CD14-positive monocyte (primary cell): ENCODE data around the gene FAM222B. TPM values are rescaled to one million over a fixed set of nuclear protein-coding genes. Genes with fewer than 3 reads are reported as not detected.
"Not testable (repeated sequence)": the region's sequence is repeated elsewhere in the genome, so short reads cannot be mapped to it uniquely, and the experiment has no call there.

ENCODE experiments used
- DNase-seq, 3 donors: peaks; one replicate each; pipeline ENCODE4 v3.0.0-alpha.2; 2011 to 2022
- H2AFZ ChIP-seq: 2 replicates; pipeline ENCODE4 v1.6.0; 2012; ENCODE audit warnings: mild to moderate bottlenecking, low read depth, low read length, inconsistent platforms; ENCODE audit not compliant: insufficient read depth, poor library complexity, severe bottlenecking
- H3K27ac ChIP-seq, 2 donors: 1 replicate in 1 of 2; 2 replicates in 1 of 2; pipeline ENCODE4 v1.5.1; 2012 to 2013; ENCODE audit warnings: low read length in 2 of 2, control low read depth in 1 of 2, inconsistent platforms in 1 of 2, low read depth in 1 of 2, mild to moderate bottlenecking in 1 of 2
- H3K27me3 ChIP-seq, 2 donors: one replicate each; pipeline versions ENCODE4 v1.6.0 to v1.6.1; 2011 to 2013; ENCODE audit warnings: low read length in 2 of 2; ENCODE audit not compliant: control insufficient read depth in 2 of 2, insufficient read depth in 2 of 2
- H3K36me3 ChIP-seq, 2 donors: replicated peaks in 1 of 2; 1 replicate in 1 of 2; 2 replicates in 1 of 2; pipeline versions ENCODE4 v1.5.1 to v1.6.1; 2012 to 2013; ENCODE audit warnings: low read length in 2 of 2, control low read depth in 1 of 2, inconsistent platforms in 1 of 2, mild to moderate bottlenecking in 1 of 2; ENCODE audit not compliant: insufficient read depth in 2 of 2, control insufficient read depth in 1 of 2
- H3K4me1 ChIP-seq, 2 donors: 1 replicate in 1 of 2; 2 replicates in 1 of 2; pipeline versions ENCODE4 v1.5.1 to v1.6.1; 2012 to 2013; ENCODE audit warnings: low read length in 2 of 2, control low read depth in 1 of 2, inconsistent platforms in 1 of 2, mild to moderate bottlenecking in 1 of 2, moderate library complexity in 1 of 2; ENCODE audit not compliant: insufficient read depth in 2 of 2, control insufficient read depth in 1 of 2
- H3K4me2 ChIP-seq: replicated peaks from 2 replicates; pipeline ENCODE3; 2012; ENCODE audit warnings: low read length, moderate library complexity, mild to moderate bottlenecking; ENCODE audit not compliant: poor library complexity, severe bottlenecking; ENCODE audit errors: extremely low read depth
- H3K4me3 ChIP-seq, 3 experiments: fragments of 200-600 bp in 1 of 3; sonication (generic) in 1 of 3; replicated peaks in 1 of 3; 1 replicate in 2 of 3; 2 replicates in 1 of 3; pipeline ENCODE4 v1.5.1; 2011 to 2013; ENCODE audit warnings: low read length in 3 of 3, mild to moderate bottlenecking in 3 of 3, control low read depth in 2 of 3, low read depth in 2 of 3, inconsistent platforms in 1 of 3, moderate library complexity in 1 of 3
- H3K79me2 ChIP-seq: 2 replicates; pipeline ENCODE4 v1.6.0; 2012; ENCODE audit warnings: mild to moderate bottlenecking, control low read depth, inconsistent platforms, low read length, moderate library complexity; ENCODE audit not compliant: insufficient read depth
- H3K9ac ChIP-seq: 2 replicates; pipeline ENCODE4 v1.6.0; 2017; ENCODE audit warnings: low read length, mild to moderate bottlenecking; ENCODE audit not compliant: insufficient read depth, poor library complexity, severe bottlenecking
- H3K9me3 ChIP-seq, 2 donors: replicated peaks in 1 of 2; 1 replicate in 1 of 2; 2 replicates in 1 of 2; pipeline versions ENCODE4 v1.5.1 to v1.6.1; 2012 to 2013; ENCODE audit warnings: low read length in 2 of 2, control low read depth in 1 of 2; ENCODE audit not compliant: control insufficient read depth in 1 of 2, insufficient read depth in 1 of 2
- H4K20me1 ChIP-seq: 2 replicates; pipeline ENCODE4 v1.6.0; 2012; ENCODE audit warnings: mild to moderate bottlenecking, low read length, control low read depth, moderate library complexity; ENCODE audit not compliant: insufficient read depth
- H3K27ac Mint-ChIP-seq, 7 donors: one replicate each; pipeline ENCODE4 v1.8.0; 2020; ENCODE audit warnings: mild to moderate bottlenecking in 7 of 7, mixed read lengths in 7 of 7, moderate library complexity in 6 of 7, inconsistent platforms in 2 of 7
- H3K27me3 Mint-ChIP-seq, 3 donors: one replicate each; pipeline ENCODE4 v1.8.0; 2021 to 2022; ENCODE audit warnings: low read depth in 3 of 3, mild to moderate bottlenecking in 3 of 3, mixed read lengths in 3 of 3, moderate library complexity in 3 of 3, inconsistent platforms in 1 of 3
- H3K36me3 Mint-ChIP-seq, 2 donors: one replicate each; pipeline ENCODE4 v1.8.0; 2020; ENCODE audit warnings: mixed read lengths in 2 of 2, inconsistent platforms in 1 of 2, mild to moderate bottlenecking in 1 of 2
- H3K4me1 Mint-ChIP-seq: one replicate; pipeline ENCODE4 v1.8.0; 2020; ENCODE audit warnings: mild to moderate bottlenecking, mixed read lengths
- H3K4me3 Mint-ChIP-seq, 2 donors: one replicate each; pipeline ENCODE4 v1.8.0; 2020; ENCODE audit warnings: mild to moderate bottlenecking in 2 of 2, mixed read lengths in 2 of 2, moderate library complexity in 1 of 2
- H3K9me3 Mint-ChIP-seq, 7 donors: one replicate each; pipeline ENCODE4 v1.8.0; 2020 to 2022; ENCODE audit warnings: mixed read lengths in 7 of 7, mild to moderate bottlenecking in 6 of 7, moderate library complexity in 6 of 7, inconsistent platforms in 2 of 7
- WGBS: methylation state at CpG from one replicate; pipeline ENCODE4 v1.1.5; 2013; ENCODE audit warnings: missing lambda C conversion rate; ENCODE audit not compliant: insufficient coverage; 5-methylcytosine and 5-hydroxymethylcytosine counted together
- intact Hi-C, 2 donors: fragments of 100-400 bp; cut with micrococcal nuclease; formaldehyde crosslinking; loops; one replicate each; pipeline versions ENCODE4 v1.15.0 to v1.15.1; 2023
- polyA plus RNA-seq, 3 donors: library from polyadenylated mRNA; depleted of rRNA in 1 of 3; unstranded in 2 of 3; stranded (reverse) in 1 of 3; fragments of 300-500 nt in 2 of 3; fragments of >200 nt in 1 of 3; fragmentation: Illumina TruSeq in 2 of 3; gene quantifications; 1 replicate in 2 of 3; 2 replicates in 1 of 3; pipeline ENCODE4 v1.2.3, GENCODE V29; 2012 to 2021
- TF ChIP-seq, protein P1 (sequence below): fragments of 200-600 bp; IDR thresholded peaks from one replicate; pipeline ENCODE4 v1.8.0; 2022; ENCODE audit warnings: antibody characterized with exemption, mild to moderate bottlenecking

FAM222B gene
- polyA plus RNA-seq, 3 donors, result 1.5 to 8.6 (median 1.9) TPM

- H3K9me3 Mint-ChIP-seq, H3K27me3 ChIP-seq, H3K27ac ChIP-seq, H3K4me1 ChIP-seq, H3K36me3 Mint-ChIP-seq, H4K20me1 ChIP-seq, H3K36me3 ChIP-seq, H2AFZ ChIP-seq, H3K4me1 Mint-ChIP-seq, H3K9ac ChIP-seq, H3K4me3 Mint-ChIP-seq, H3K4me2 ChIP-seq, H3K9me3 ChIP-seq, H3K4me3 ChIP-seq, intact Hi-C loops, H3K27me3 Mint-ChIP-seq, H3K79me2 ChIP-seq: not testable (repeated sequence)
- DNase-seq, result peak; percentile 23 to 45 (median 44)
- WGBS, result 90% methylated on average over 2 of the region's 15 CpGs
- H3K27ac Mint-ChIP-seq, result peak overlapping the region in 1 of 7 donors; percentile 57
- TF ChIP-seq, protein P1, sequence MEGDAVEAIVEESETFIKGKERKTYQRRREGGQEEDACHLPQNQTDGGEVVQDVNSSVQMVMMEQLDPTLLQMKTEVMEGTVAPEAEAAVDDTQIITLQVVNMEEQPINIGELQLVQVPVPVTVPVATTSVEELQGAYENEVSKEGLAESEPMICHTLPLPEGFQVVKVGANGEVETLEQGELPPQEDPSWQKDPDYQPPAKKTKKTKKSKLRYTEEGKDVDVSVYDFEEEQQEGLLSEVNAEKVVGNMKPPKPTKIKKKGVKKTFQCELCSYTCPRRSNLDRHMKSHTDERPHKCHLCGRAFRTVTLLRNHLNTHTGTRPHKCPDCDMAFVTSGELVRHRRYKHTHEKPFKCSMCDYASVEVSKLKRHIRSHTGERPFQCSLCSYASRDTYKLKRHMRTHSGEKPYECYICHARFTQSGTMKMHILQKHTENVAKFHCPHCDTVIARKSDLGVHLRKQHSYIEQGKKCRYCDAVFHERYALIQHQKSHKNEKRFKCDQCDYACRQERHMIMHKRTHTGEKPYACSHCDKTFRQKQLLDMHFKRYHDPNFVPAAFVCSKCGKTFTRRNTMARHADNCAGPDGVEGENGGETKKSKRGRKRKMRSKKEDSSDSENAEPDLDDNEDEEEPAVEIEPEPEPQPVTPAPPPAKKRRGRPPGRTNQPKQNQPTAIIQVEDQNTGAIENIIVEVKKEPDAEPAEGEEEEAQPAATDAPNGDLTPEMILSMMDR, result peak; percentile 63
Measured at GRCh38 chr17:28848667-28849066, 6.1 kb upstream of the FAM222B start.

DNA sequence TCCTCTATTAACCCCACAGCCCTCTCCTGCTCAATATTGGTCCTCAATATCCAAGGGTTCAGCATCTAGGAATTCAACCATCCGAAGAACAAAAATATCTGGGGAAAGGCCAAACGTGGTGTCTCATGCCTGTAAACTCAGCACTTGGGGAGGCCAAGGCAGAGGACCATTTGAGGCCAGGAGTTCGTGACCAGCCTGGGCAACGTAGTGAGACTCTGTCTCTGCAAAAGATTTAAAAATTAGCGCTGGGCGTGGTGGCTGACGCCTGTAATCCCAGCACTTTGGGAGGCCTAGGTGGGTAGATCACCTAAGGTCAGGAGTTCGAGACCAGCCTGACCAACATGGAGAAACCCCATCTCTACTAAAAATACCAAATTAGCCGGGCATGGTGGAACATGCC lies 4.1 kb upstream of the FAM222B start:
- intact Hi-C loops, result not testable (repeated sequence)

More for the DNA sequence above, 4.1 kb upstream of the FAM222B start:
- not testable (repeated sequence) for H4K20me1 ChIP-seq, H3K36me3 ChIP-seq, H3K36me3 Mint-ChIP-seq, H3K27ac Mint-ChIP-seq, H3K9me3 ChIP-seq, H3K4me1 Mint-ChIP-seq, H3K9me3 Mint-ChIP-seq, H3K4me3 ChIP-seq, H3K79me2 ChIP-seq, H3K27me3 Mint-ChIP-seq, H3K4me3 Mint-ChIP-seq, H3K27me3 ChIP-seq, H3K27ac ChIP-seq, H3K9ac ChIP-seq, H3K4me2 ChIP-seq, H2AFZ ChIP-seq, DNase-seq
- peaks cover 10 to 11% of the 10 kb centered on the region in 2 donors for H3K4me1 ChIP-seq
- WGBS, result 97% methylated on average over 6 of the region's 9 CpGs
